Subcutaneous adipose tissue (tissue), 4 donors: ENCODE results near the gene TNK1. TPM values are rescaled to one million over a fixed set of nuclear protein-coding genes. Genes with fewer than 3 reads are reported as not detected.

ENCODE experiments used
- total RNA-seq, 4 donors: library from RNA; depleted of rRNA; stranded (reverse); fragments of >200 nt; gene quantifications; one replicate each; pipeline ENCODE4 v1.1.0, GENCODE V29; 2016
- TF ChIP-seq, protein P1 (sequence below): fragments of 450-650 bp; IDR thresholded peaks from one replicate; pipeline ENCODE4 v1.5.1; 2016; ENCODE audit warnings: low read depth, mild to moderate bottlenecking, control low read depth, antibody characterized with exemption, moderate library complexity

Gene TNK1
- total RNA-seq, 4 donors from 2014 or later, result 0.51 to 1.9 (median 1.1) TPM

DNA sequence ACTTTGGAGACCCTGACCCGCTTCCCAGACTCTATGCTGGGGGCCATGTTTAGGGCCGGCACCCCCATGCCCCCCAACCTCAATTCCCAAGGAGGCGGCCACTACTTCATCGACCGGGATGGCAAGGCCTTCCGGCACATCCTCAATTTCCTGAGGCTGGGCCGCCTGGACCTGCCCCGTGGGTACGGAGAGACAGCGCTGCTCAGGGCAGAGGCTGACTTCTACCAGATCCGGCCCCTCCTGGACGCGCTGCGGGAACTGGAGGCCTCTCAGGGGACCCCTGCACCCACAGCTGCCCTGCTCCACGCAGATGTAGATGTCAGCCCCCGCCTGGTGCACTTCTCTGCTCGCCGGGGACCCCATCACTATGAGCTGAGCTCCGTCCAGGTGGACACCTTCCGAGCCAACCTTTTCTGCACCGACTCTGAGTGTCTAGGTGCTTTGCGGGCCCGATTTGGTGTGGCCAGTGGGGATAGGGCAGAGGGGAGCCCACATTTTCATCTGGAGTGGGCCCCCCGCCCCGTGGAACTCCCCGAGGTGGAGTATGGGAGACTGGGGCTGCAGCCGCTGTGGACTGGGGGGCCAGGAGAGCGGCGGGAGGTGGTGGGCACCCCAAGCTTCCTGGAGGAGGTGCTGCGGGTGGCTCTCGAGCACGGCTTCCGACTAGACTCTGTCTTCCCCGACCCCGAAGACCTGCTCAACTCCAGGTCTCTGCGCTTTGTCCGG is 27.8 kb upstream of the TNK1 start:
- TF ChIP-seq, protein P1, sequence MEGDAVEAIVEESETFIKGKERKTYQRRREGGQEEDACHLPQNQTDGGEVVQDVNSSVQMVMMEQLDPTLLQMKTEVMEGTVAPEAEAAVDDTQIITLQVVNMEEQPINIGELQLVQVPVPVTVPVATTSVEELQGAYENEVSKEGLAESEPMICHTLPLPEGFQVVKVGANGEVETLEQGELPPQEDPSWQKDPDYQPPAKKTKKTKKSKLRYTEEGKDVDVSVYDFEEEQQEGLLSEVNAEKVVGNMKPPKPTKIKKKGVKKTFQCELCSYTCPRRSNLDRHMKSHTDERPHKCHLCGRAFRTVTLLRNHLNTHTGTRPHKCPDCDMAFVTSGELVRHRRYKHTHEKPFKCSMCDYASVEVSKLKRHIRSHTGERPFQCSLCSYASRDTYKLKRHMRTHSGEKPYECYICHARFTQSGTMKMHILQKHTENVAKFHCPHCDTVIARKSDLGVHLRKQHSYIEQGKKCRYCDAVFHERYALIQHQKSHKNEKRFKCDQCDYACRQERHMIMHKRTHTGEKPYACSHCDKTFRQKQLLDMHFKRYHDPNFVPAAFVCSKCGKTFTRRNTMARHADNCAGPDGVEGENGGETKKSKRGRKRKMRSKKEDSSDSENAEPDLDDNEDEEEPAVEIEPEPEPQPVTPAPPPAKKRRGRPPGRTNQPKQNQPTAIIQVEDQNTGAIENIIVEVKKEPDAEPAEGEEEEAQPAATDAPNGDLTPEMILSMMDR, result no peak

DNA sequence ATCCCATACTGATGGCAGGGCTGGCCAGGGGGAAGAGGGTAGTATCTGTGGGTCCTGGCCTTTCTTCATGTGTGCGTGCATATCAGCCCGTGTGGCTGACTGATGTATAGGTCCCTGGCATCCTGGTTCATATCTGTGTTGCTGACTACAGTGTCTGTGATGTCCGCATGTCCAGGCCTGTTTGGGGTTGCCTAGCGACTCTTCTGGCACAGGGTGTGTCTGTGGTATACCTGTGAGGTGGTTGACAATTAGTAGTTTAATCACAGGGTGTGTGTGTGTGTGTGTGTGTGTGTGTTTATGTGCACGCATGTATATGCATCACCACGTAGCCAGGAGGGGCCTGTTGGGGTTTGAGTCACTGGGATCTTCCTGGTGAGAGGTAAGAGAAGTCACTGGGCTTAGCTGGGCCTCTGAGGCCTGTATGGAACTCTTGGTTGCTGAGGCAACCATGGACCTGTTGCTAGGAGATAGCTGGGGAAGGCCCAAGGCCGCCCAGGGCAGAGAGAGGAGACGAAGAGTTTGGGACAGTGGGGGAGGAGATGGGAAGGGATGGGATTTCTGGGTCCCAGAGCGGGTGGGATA is 26.5 kb upstream of the TNK1 start:
- TF ChIP-seq, protein P1, result no peak

DNA sequence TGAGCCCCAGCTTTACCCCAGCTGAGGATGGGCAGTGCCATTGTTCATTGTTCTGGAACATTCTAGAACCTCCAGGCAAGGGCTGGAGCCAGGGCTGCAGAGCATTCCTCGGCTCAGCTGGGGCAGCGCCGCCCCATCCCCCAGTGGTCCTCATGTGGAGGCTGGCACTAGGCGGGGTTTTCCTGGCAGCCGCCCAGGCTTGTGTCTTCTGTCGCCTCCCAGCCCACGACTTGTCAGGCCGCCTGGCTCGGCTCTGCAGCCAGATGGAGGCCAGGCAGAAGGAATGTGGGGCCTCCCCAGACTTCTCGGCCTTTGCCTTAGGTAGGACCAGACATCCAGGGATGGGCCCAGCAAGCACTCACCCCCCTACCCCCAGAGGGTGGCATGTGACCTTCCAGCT is 25.8 kb upstream of the TNK1 start, which contains the start of gene TMEM95:
TMEM95 (plus strand) TSS at position 104 of the 400 bp plus-strand sequence; CDS start at position 153, 49 bp downstream.
- TF ChIP-seq, protein P1, result no peak

DNA sequence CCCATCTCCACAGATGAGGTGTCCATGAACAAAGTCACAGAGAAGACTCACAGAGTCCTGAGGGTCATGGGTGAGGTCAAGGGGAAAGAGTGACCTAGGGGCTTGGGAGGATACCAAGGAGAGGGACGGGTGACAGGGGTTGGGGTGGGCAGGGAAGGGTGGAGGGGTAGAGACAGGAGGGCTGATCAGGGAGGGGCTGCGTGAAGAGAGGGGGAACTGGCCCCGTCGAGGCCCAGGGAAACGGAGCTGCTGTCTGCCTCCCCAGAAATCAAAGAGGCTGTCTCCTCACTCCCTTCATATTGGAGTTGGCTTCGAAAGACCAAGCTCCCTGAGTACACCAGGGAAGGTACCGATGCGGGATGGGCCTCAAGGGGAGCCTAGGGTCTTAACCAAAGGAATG is 25.3 kb upstream of the TNK1 start:
- TF ChIP-seq, protein P1, result no peak

DNA sequence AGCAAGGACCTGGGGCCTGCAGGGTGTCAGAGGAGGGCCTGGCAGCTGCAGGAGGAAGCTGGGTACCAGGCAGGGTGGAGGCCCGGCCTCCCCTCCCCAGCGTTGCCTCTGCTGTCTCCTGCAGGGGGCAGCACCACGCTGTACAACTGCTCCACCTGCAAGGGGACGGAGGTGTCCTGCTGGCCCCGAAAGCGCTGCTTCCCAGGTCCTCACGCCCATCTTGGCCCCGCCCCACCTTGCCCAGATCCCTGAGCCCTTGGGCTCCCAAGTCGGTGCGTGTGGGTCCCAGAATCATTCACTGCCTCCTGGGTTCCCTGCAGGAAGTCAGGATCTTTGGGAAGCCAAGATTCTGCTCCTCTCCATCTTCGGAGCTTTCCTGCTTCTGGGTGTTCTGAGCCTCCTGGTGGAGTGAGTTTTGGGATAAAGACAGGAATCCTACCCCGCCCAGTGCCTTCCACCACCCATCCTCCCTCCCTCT is 24.8 kb upstream of the TNK1 start:
- TF ChIP-seq, protein P1, result no peak

DNA sequence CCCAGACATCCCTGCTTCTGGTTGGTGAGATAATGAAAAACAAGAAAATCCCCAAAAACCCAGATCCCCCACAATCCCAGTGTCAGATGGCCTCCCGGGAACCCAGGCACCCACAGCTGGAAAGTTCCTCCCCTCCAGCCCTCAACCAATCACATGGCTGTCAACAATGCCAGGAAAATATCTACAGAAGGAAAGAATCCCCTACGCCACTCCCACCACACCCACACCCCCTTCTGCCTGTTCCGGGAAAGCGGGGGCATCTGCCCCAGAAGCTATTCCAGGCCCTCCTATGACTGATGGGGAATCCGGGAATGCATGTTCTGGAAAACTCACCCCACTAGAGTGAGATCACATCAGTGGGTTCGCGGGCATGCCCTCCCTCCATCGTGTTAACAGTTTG is 24.1 kb upstream of the TNK1 start:
- TF ChIP-seq, protein P1, result no peak

DNA sequence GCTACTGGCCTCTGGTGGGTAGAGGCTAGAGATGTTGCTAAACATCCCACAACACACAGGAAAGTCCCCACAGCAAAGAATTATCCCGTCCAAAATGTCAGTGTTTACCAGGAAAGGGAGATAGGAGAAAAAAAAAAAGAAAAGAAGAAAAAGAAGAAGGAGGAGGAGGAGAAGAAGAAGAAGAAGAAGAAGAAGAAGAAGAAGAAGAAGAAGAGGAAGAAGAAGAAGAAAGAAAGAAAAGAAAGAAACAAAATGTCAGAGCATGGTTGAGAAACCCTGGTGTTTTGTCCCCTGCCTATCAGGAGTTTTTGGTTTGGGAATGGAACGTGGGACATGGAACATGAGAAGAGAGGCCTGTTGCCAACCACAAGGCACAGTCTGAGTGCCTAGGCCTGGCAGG is 23.5 kb upstream of the TNK1 start:
- TF ChIP-seq, protein P1, result no peak
